ENCODE results near the gene OR51V1. TPM values are rescaled to one million over a fixed set of nuclear protein-coding genes. Genes with fewer than 3 reads are reported as not detected.

OR51V1 gene
- total and polyA plus RNA-seq, 7 donors, result not detected

- H3K4me3 ChIP-seq, result no peak overlapping the region
- intact Hi-C loops (cut with DNase I), result no loop called here
These were observed 44.7 kb upstream of the OR51V1 start for GRCh38 chr11:5245155-5245554.

DNA sequence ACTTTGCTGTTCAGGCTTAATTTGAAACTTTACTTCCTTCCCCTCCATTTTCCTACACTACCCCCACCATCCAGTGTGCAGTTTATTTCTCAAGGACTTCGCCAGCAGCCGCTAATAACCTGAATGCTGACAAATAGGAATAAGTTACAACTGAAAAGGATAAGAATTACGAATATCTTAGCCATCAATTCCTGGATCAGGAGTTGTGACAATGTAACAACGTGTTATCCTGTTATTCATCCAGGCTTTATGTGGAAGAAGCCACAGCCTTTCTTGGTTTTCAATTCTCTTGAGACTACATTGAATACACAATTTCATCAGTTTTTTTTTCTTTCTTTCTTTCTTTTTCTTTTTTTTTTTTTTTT, 43.3 kb upstream of the OR51V1 start:
- Histone ChIP-seq H3K4me3 (no peak overlapping the region), H3K36me3 (ENCODE audit: insufficient read depth in 1 of 2, low read depth in 1 of 2) (no peaks in the 10 kb centered on the region), H3K4me1 (no peaks in the 10 kb centered on the region), H3K9me3 (no peaks in the 10 kb centered on the region), H3K27ac (no peak overlapping the region), H3K27me3 (ENCODE audit: insufficient read depth in 3 of 3, low read length in 2 of 3) (no peaks in the 10 kb centered on the region)
- DNase-seq, result no peak
- intact Hi-C loops (cut with DNase I), result no loop called here
- 72 to 78% (median 76%) methylated on average over 4 of the region's 4 CpGs for WGBS, 3 donors
- TF ChIP-seq CTCF (IDR thresholded peaks at IDR 0.05), result no peak
- ATAC-seq, result no peak

More at GRCh38 chr11:5245155-5245554, 44.7 kb upstream of the OR51V1 start:
- no peak for TF ChIP-seq CTCF (IDR thresholded peaks at IDR 0.05)
- Histone ChIP-seq H3K4me1 (no peaks in the 10 kb centered on the region), H3K27me3 (ENCODE audit: insufficient read depth in 3 of 3, low read length in 2 of 3) (no peaks in the 10 kb centered on the region), H3K27ac (no peak overlapping the region), H3K36me3 (ENCODE audit: insufficient read depth in 1 of 2, low read depth in 1 of 2) (no peaks in the 10 kb centered on the region), H3K9me3 (no peaks in the 10 kb centered on the region)
- WGBS, 3 donors, result 75 to 92% (median 81%) methylated on average over 2 of the region's 2 CpGs
- ATAC-seq (no peak), DNase-seq (no peak)

DNA sequence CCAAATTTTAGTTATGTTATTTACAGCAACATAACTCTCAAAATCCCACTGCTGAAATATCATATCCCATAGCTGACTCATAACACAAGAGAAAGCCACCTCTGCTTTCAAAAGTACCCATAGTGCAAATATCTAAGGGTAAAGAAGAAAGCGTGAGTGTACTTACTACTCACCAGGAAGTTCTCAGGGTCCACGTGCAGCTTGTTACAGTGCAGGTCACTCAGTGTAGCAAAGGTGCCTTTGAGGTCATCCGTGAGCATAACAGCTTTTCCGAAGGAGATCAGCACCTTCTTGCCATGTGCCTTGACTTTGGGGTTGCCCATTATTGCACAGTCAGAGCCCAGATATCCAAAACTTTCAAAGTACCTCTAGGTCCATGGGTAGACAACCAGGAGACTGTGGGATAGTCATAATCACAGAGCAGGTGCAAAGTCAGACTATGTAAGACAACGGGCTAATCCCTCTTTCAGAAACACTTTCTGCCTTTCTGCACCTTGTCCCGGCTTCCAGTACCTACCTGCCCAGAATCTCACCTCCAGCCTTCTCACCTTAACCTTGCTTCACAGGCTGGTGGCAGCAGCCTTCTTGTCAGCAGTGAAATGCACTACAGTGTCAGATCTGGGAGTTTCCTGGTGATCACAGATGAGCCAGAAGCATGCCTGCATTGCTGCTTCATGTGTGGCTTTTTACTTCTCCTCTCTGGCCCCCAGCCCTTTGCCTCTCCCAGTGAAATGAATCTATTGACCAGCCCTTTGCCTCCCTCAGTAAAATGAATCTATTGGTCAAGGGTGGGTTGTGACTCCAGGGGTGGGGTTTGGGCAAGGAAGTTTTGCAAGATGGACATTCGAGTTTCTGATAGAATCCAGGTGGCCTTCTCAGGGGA, 42.7 kb upstream of the OR51V1 start:
- no peaks in the 10 kb centered on the region for H3K9me3 ChIP-seq
- intact Hi-C loops (cut with DNase I), result no loop called here
- ATAC-seq (no peak), DNase-seq (no peak)
- no peaks in the 10 kb centered on the region for H3K4me1 ChIP-seq
- H3K4me3 ChIP-seq, result no peak overlapping the region
- no peak overlapping the region for H3K27ac ChIP-seq
- WGBS, 3 donors, result 65 to 72% (median 71%) methylated on average over 7 of the region's 7 CpGs
- H3K36me3 ChIP-seq (ENCODE audit: insufficient read depth in 1 of 2, low read depth in 1 of 2), result no peaks in the 10 kb centered on the region
- no peaks in the 10 kb centered on the region for H3K27me3 ChIP-seq (ENCODE audit: insufficient read depth in 3 of 3, low read length in 2 of 3)
- TF ChIP-seq CTCF (IDR thresholded peaks at IDR 0.05), result no peak

DNA sequence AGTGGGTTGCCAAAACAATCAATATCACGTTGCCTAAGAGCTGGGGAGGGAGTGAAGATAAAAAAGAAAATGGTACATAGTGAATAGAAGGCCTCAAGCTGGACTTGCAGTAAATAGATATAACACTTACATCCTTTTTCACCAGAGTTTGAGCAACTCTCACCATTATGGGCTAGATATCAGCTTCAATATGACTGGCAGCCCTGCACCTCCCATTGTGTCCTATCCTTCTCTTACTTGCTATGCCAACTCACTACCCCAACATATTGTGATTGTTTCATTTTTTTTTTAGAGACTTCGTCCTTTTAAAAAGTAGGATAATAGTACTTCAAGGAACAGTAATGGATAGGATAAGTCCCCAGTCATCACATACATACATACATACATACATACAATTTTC, 41.7 kb upstream of the OR51V1 start:
- no peak overlapping the region for H3K27ac ChIP-seq
- no peak for TF ChIP-seq CTCF (IDR thresholded peaks at IDR 0.05)
- no peaks in the 10 kb centered on the region for H3K9me3 ChIP-seq
- no peak overlapping the region for H3K4me3 ChIP-seq
- no peak for DNase-seq
- 70 to 72% (median 72%) methylated on average over 2 of the region's 2 CpGs for WGBS, 3 donors
- intact Hi-C loops (cut with DNase I), result no loop called here
- no peaks in the 10 kb centered on the region for H3K27me3 ChIP-seq (ENCODE audit: insufficient read depth in 3 of 3, low read length in 2 of 3)
- H3K4me1 ChIP-seq, result no peaks in the 10 kb centered on the region
- ATAC-seq, result no peak
- no peaks in the 10 kb centered on the region for H3K36me3 ChIP-seq (ENCODE audit: insufficient read depth in 1 of 2, low read depth in 1 of 2)

DNA sequence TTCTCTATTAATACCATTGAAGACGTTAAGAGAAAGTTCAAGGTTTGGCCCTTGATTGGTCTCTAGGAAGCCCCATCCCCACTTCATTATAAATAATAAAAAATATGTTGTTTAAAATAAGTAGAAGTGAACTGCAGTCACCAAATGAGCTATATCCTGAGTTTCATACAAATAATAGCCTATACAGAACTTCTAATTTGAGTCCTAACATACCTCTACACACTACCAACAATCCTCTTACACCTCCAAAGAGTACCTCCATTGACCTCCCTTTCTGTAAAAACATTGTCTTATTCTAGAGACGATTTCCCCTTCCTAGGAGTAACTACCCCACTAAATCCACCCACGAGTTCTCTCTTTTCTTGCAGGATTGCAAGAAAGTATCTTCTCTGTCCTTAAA, 41.0 kb upstream of the OR51V1 start:
- intact Hi-C loops (cut with DNase I), result no loop called here
- ATAC-seq, result no peak
- H3K27ac ChIP-seq, result no peak overlapping the region
- no peaks in the 10 kb centered on the region for H3K36me3 ChIP-seq (ENCODE audit: insufficient read depth in 1 of 2, low read depth in 1 of 2)
- no peak for TF ChIP-seq CTCF (IDR thresholded peaks at IDR 0.05)
- no peaks in the 10 kb centered on the region for H3K4me1 ChIP-seq
- no peaks in the 10 kb centered on the region for H3K27me3 ChIP-seq (ENCODE audit: insufficient read depth in 3 of 3, low read length in 2 of 3)
- no peaks in the 10 kb centered on the region for H3K9me3 ChIP-seq
- no peak overlapping the region for H3K4me3 ChIP-seq
- no peak for DNase-seq
- 57 to 63% (median 62%) methylated on average over 3 of the region's 3 CpGs for WGBS, 3 donors

Measured in psoas muscle (tissue), 8 donors.